ENCODE measurements around the gene MEIKIN.
A peak's percentile ranks its signal among the peaks of the same experiment; 100 is the strongest.
"Not testable (repeated sequence)": the region's sequence is repeated elsewhere in the genome, so short reads cannot be mapped to it uniquely, and the experiment has no call there.

Gene MEIKIN

GRCh38 chr5:131899686-131900085 is 45.8 kb downstream of the MEIKIN start:
- no peak for DNase-seq

GRCh38 chr5:131883984-131884383 is 61.5 kb downstream of the MEIKIN start:
- DNase-seq: no peak

- no peak for DNase-seq
These were observed 65.8 kb downstream of the MEIKIN start for GRCh38 chr5:131879705-131880104.

- DNase-seq: no peak
These were observed 67.6 kb downstream of the MEIKIN start for GRCh38 chr5:131877873-131878272.

- DNase-seq: not testable (repeated sequence)
These were observed 74.2 kb downstream of the MEIKIN start for GRCh38 chr5:131871251-131871650.

GRCh38 chr5:131867524-131867923 is 77.9 kb downstream of the MEIKIN start:
- no peak for DNase-seq

- no peak for DNase-seq
These were observed 81.8 kb downstream of the MEIKIN start for GRCh38 chr5:131863700-131864099.

GRCh38 chr5:131857388-131857787 is 88.1 kb downstream of the MEIKIN start:
- no peak for DNase-seq

- DNase-seq: no peak
These were observed 90.0 kb downstream of the MEIKIN start for GRCh38 chr5:131855452-131855851.

GRCh38 chr5:131854134-131854533 is 91.3 kb downstream of the MEIKIN start:
- no peak for DNase-seq

- DNase-seq: no peak
These were observed 96.8 kb downstream of the MEIKIN start for GRCh38 chr5:131848662-131849061.

GRCh38 chr5:131846536-131846935 is 98.9 kb downstream of the MEIKIN start:
- no peak for DNase-seq

- DNase-seq: no peak
These were observed 99.6 kb downstream of the MEIKIN start for GRCh38 chr5:131845828-131846227.

GRCh38 chr5:131842971-131843370 is 102.5 kb downstream of the MEIKIN start:
- DNase-seq: not testable (repeated sequence)

GRCh38 chr5:131832702-131833101 is 112.8 kb downstream of the MEIKIN start:
- not testable (repeated sequence) for DNase-seq

GRCh38 chr5:131825404-131826013 is 120.0 kb downstream of the MEIKIN start:
- DNase-seq: no peak

- no peak for DNase-seq
These were observed 120.8 kb downstream of the MEIKIN start for GRCh38 chr5:131824631-131825030.

- DNase-seq: no peak
These were observed 124.2 kb downstream of the MEIKIN start for GRCh38 chr5:131821221-131821620.

- DNase-seq: no peak
These were observed 127.3 kb downstream of the MEIKIN start for GRCh38 chr5:131818001-131818724.

- DNase-seq: no peak
These were observed 130.5 kb downstream of the MEIKIN start for GRCh38 chr5:131814990-131815389.

- no peak for DNase-seq
These were observed 132.9 kb downstream of the MEIKIN start for GRCh38 chr5:131812371-131813160.

GRCh38 chr5:131810510-131811249 is 134.8 kb downstream of the MEIKIN start:
- DNase-seq: peak; percentile 12
